Upper lobe of left lung (tissue), 6 donors: Measurements from ENCODE around the gene ZDHHC14. TPM values are rescaled to one million over a fixed set of nuclear protein-coding genes. Genes with fewer than 3 reads are reported as not detected.
"Not testable (repeated sequence)": the region's sequence is repeated elsewhere in the genome, so short reads cannot be mapped to it uniquely, and the experiment has no call there.

ENCODE experiments used
- ATAC-seq, 2 donors: fragments of 200-7000 bp; cut with Tn5 transposase; one replicate each; pipeline ENCODE4 v1.9.1; 2022; ENCODE audit warnings: mild to moderate bottlenecking in 2 of 2, moderate library complexity in 2 of 2; ENCODE audit not compliant: low FRiP score in 2 of 2
- DNase-seq, 2 donors: peaks; one replicate each; pipeline ENCODE4 v3.0.0-alpha.2; 2019 to 2020
- H3K27ac ChIP-seq, 4 donors: fragments of 200-600 bp; sonication (generic); one replicate each; pipeline ENCODE4 v1.5.1; 2016 to 2019
- H3K27me3 ChIP-seq, 4 donors: fragments of 200-600 bp; sonication (generic); one replicate each; pipeline ENCODE4 v1.5.1; 2017 to 2019
- H3K36me3 ChIP-seq, 4 donors: fragments of 200-600 bp; sonication (generic); one replicate each; pipeline ENCODE4 v1.5.1; 2016 to 2019
- H3K4me1 ChIP-seq, 4 donors: fragments of 200-600 bp; sonication (generic); one replicate each; pipeline ENCODE4 v1.5.1; 2018 to 2019
- H3K4me3 ChIP-seq, 4 donors: fragments of 200-600 bp; sonication (generic); one replicate each; pipeline ENCODE4 v1.5.1; 2017 to 2019; ENCODE audit warnings: mild to moderate bottlenecking in 2 of 4, moderate library complexity in 1 of 4
- H3K9me3 ChIP-seq, 4 donors: fragments of 200-600 bp; sonication (generic); one replicate each; pipeline ENCODE4 v1.5.1; 2018 to 2019
- CTCF ChIP-seq, 6 experiments: fragments of 450-650 bp in 4 of 6; fragments of 200-600 bp in 2 of 6; sonication (generic) in 2 of 6; IDR thresholded peaks; one replicate each; pipeline ENCODE4 v1.5.1; 2016 to 2019; ENCODE audit warnings: antibody characterized with exemption in 6 of 6
- EP300 ChIP-seq, 4 donors: sonication (generic); formaldehyde crosslinking; IDR thresholded peaks; one replicate each; pipeline ENCODE4 v1.5.1; 2017; ENCODE audit warnings: antibody characterized with exemption in 4 of 4, control low read depth in 2 of 4
- POLR2A ChIP-seq, 4 donors: fragments of 450-650 bp; IDR thresholded peaks; one replicate each; pipeline ENCODE4 v1.5.1; 2016 to 2017; ENCODE audit warnings: antibody characterized with exemption in 4 of 4, mild to moderate bottlenecking in 2 of 4
- POLR2AphosphoS5 ChIP-seq, 2 donors: sonication (generic); formaldehyde crosslinking; IDR thresholded peaks; one replicate each; pipeline ENCODE4 v1.5.1; 2017; ENCODE audit warnings: antibody characterized with exemption in 2 of 2
- WGBS, 2 donors: methylation state at CpG; one replicate each; pipeline ENCODE4 v1.1.5; 2017 to 2018; 5-methylcytosine and 5-hydroxymethylcytosine counted together
- total RNA-seq, 6 donors: library from RNA; depleted of rRNA in 4 of 6; stranded (reverse); fragments of >200 nt in 4 of 6; gene quantifications; one replicate each; pipeline versions ENCODE4 v1.1.0 to v1.2.1, GENCODE V29; 2016 to 2021
- donor health status: DM: no; HTN: no; CAD: no; lungs with moderate emphysema.
- donor health status: DM: no; HTN: yes; CAD: no; lungs with severe emphysema.

The ZDHHC14 gene
- total RNA-seq, 6 donors from 2014 or later, result 5.3 to 16.5 (median 9.4) TPM

DNA sequence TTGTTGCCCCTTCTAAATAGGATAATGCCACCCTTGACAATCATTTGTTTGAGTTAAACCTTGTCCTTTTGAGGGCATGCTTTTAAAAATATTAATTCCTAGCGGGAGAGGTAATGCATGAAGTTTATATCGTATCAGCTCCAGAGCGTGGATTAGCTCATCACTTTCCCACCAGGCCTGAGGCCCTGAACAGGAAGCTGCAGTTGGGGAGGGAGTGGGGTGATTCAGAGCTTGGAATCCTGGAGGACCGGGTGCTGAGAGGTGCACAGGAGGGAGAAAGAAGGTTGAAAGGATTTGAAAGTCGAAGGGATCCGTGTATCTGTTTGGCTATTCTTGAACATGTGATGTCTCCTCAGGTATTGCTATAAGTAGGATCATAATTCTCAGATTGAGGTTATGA, 25.0 kb downstream of the ZDHHC14 start:
- H3K4me1 ChIP-seq, result no peaks in the 10 kb centered on the region
- 83% methylated on average over 6 of the region's 6 CpGs for WGBS, 2 donors
- H3K36me3 ChIP-seq, result no peaks in the 10 kb centered on the region
- no peaks in the 10 kb centered on the region for H3K9me3 ChIP-seq
- TF ChIP-seq POLR2A (IDR thresholded peaks at IDR 0.05) (no peak), POLR2AphosphoS5 (IDR thresholded peaks at IDR 0.05) (no peak), CTCF (IDR thresholded peaks at IDR 0.05) (no peak), EP300 (IDR thresholded peaks at IDR 0.05) (no peak)
- no peak overlapping the region for H3K4me3 ChIP-seq
- DNase-seq, result no peak
- no peaks in the 10 kb centered on the region for H3K27me3 ChIP-seq
- H3K27ac ChIP-seq, result no peak overlapping the region
- ATAC-seq, result no peak

DNA sequence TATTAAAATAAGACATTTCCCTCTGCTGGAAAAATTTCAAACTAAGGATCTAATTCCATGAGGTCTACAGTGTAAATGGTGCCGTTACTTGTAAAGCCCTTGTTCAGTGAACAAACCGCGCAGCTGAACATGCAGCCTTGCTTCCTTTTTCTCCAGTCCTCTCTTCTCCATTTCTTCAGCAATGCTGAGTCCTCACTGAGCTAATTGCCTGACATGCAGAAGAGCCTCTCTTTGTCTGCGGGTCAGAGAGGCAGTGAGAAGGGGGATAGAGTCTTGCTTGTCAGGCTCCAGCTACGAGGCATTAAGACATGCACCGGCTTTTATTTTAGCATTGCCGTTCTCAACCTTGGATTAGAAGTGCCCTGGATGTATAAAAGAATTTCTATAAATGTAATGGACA, 25.7 kb downstream of the ZDHHC14 start:
- no peak for DNase-seq
- H3K27ac ChIP-seq, result no peak overlapping the region
- no peaks in the 10 kb centered on the region for H3K9me3 ChIP-seq
- H3K4me3 ChIP-seq, result no peak overlapping the region
- 90 to 91% methylated on average over 7 of the region's 7 CpGs for WGBS, 2 donors
- no peaks in the 10 kb centered on the region for H3K27me3 ChIP-seq
- no peaks in the 10 kb centered on the region for H3K4me1 ChIP-seq
- no peaks in the 10 kb centered on the region for H3K36me3 ChIP-seq
- no peak for ATAC-seq
- TF ChIP-seq POLR2A (IDR thresholded peaks at IDR 0.05) (no peak), POLR2AphosphoS5 (IDR thresholded peaks at IDR 0.05) (no peak), CTCF (IDR thresholded peaks at IDR 0.05) (no peak), EP300 (IDR thresholded peaks at IDR 0.05) (no peak)

GRCh38 chr6:157407646-157408045, 26.7 kb downstream of the ZDHHC14 start:
- H3K9me3 ChIP-seq, result no peaks in the 10 kb centered on the region
- WGBS, 2 donors, result 58 to 77% methylated on average over 3 of the region's 3 CpGs
- H3K4me1 ChIP-seq, result no peaks in the 10 kb centered on the region
- H3K27me3 ChIP-seq, result no peaks in the 10 kb centered on the region
- no peak overlapping the region for H3K27ac ChIP-seq
- no peak for TF ChIP-seq POLR2A (IDR thresholded peaks at IDR 0.05)
- no peak for ATAC-seq
- no peaks in the 10 kb centered on the region for H3K36me3 ChIP-seq
- H3K4me3 ChIP-seq, result no peak overlapping the region
- no peak for DNase-seq

DNA sequence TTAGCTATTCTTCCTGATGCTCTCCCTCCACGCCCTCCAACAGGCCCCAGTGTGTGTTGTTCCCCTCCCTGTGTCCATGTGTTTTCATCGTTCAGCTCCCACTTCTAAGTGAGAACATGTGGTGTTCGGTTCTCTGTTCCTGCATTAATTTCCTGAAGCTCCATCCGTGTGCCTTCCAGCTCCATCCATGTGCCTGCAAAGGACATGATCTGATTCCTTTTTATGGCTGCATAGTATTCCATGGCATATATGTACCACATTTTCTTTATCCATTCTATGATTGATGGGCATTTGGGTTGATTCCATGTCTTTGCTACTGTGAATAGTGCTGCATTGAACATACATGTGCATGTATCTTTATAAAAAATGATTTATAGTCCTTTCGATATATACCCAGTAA, 27.4 kb downstream of the ZDHHC14 start:
- not testable (repeated sequence) for H3K4me3 ChIP-seq, H3K4me1 ChIP-seq, ATAC-seq, DNase-seq, H3K36me3 ChIP-seq, H3K27me3 ChIP-seq, H3K27ac ChIP-seq, H3K9me3 ChIP-seq
- 97 to 98% methylated on average over 5 of the region's 5 CpGs for WGBS, 2 donors

- DNase-seq, result no peak
These were observed 29.1 kb downstream of the ZDHHC14 start for GRCh38 chr6:157410045-157410444.

DNA sequence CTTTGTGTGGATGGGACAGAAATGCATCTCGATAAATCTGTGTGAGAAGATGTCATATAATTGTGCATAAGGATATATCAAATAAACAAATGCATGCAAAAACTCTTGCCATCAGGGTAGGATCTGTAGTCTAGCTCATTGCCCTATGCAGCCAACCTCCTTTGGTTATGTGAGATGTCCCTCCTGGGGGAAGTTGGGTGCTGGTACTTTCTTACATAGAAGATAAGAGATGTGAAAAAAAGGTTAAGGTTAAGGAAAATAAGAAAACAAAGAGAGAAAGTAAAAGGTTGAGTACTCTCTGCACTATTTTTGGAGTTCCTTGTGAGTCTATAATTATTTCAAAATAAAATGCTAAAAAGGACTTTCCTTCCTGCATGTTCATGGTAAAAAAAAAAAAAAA, 30.4 kb downstream of the ZDHHC14 start:
- DNase-seq (no peak), ATAC-seq (no peak)
- Histone ChIP-seq H3K4me1 (no peaks in the 10 kb centered on the region), H3K27me3 (no peaks in the 10 kb centered on the region), H3K36me3 (no peaks in the 10 kb centered on the region), H3K9me3 (no peaks in the 10 kb centered on the region), H3K4me3 (no peak overlapping the region), H3K27ac (no peak overlapping the region)
- WGBS, 2 donors, result 93 to 96% methylated on average over 1 of the region's 1 CpG
- TF ChIP-seq EP300 (IDR thresholded peaks at IDR 0.05) (no peak), POLR2AphosphoS5 (IDR thresholded peaks at IDR 0.05) (no peak), CTCF (IDR thresholded peaks at IDR 0.05) (no peak), POLR2A (IDR thresholded peaks at IDR 0.05) (no peak)

More at GRCh38 chr6:157410045-157410444, 29.1 kb downstream of the ZDHHC14 start:
- Histone ChIP-seq H3K4me1 (no peaks in the 10 kb centered on the region), H3K9me3 (no peaks in the 10 kb centered on the region), H3K27me3 (no peaks in the 10 kb centered on the region), H3K36me3 (no peaks in the 10 kb centered on the region), H3K27ac (no peak overlapping the region), H3K4me3 (no peak overlapping the region)
- TF ChIP-seq POLR2A (IDR thresholded peaks at IDR 0.05), result no peak
- no peak for ATAC-seq
- whole genome bisulfite sequencing, 2 donors, result 84 to 89% methylated on average over 5 of the region's 5 CpGs
